Measurements from ENCODE around the gene PHLDA1.

The PHLDA1 gene

GRCh38 chr12:76037130-76038103 lies 5.8 kb upstream of the PHLDA1 start:
- DNase-seq (ENCODE audit: low read depth, low spot score), result peak; percentile 6

GRCh38 chr12:76035045-76035444 lies 3.5 kb upstream of the PHLDA1 start:
- no peak for DNase-seq (ENCODE audit: low read depth, low spot score)

GRCh38 chr12:76033081-76034011 lies 1.8 kb upstream of the PHLDA1 start:
- no peak for DNase-seq (ENCODE audit: low read depth, low spot score)

GRCh38 chr12:76032043-76032981 lies 736 bp upstream of the PHLDA1 start:
- peak; percentile 4 for DNase-seq (ENCODE audit: low read depth, low spot score)

GRCh38 chr12:76031081-76031413 lies 529 bp downstream of the PHLDA1 start:
- no peak for DNase-seq (ENCODE audit: low read depth, low spot score)

GRCh38 chr12:76030341-76031080 lies 1.1 kb downstream of the PHLDA1 start:
- peak; percentile 8 for DNase-seq (ENCODE audit: low read depth, low spot score)

GRCh38 chr12:76029982-76030340 lies 1.6 kb downstream of the PHLDA1 start:
- peak; percentile 9 for DNase-seq (ENCODE audit: low read depth, low spot score)

GRCh38 chr12:76028571-76029277 lies 2.9 kb downstream of the PHLDA1 start:
- DNase-seq (ENCODE audit: low read depth, low spot score), result no peak

- no peak for DNase-seq (ENCODE audit: low read depth, low spot score)
Observed at GRCh38 chr12:76026643-76027063, 4.9 kb downstream of the PHLDA1 start.

- no peak for DNase-seq (ENCODE audit: low read depth, low spot score)
Observed at GRCh38 chr12:76025601-76026575, 5.7 kb downstream of the PHLDA1 start.

- DNase-seq (ENCODE audit: low read depth, low spot score), result no peak
Observed at GRCh38 chr12:76024942-76025600, 6.5 kb downstream of the PHLDA1 start.

GRCh38 chr12:76024102-76024781 lies 7.3 kb downstream of the PHLDA1 start:
- DNase-seq (ENCODE audit: low read depth, low spot score), result no peak

GRCh38 chr12:76023069-76023690 lies 8.4 kb downstream of the PHLDA1 start:
- DNase-seq (ENCODE audit: low read depth, low spot score), result no peak

GRCh38 chr12:76022506-76022905 lies 9.1 kb downstream of the PHLDA1 start:
- DNase-seq (ENCODE audit: low read depth, low spot score), result no peak

- peak; percentile 28 for DNase-seq (ENCODE audit: low read depth, low spot score)
Observed at GRCh38 chr12:76020731-76021672, 10.6 kb downstream of the PHLDA1 start.

GRCh38 chr12:76020281-76020680 lies 11.3 kb downstream of the PHLDA1 start:
- peak; percentile 36 for DNase-seq (ENCODE audit: low read depth, low spot score)

Measured in activated CD4-positive, CD25-positive, alpha-beta regulatory T cell treated with anti-CD3 and anti-CD28 coated beads, Interleukin-2, amount 50 U/mL, for 16 hours (primary cell).